Smooth muscle cell (in vitro differentiated cells): ENCODE measurements around the gene RNF157. TPM values are rescaled to one million over a fixed set of nuclear protein-coding genes. Genes with fewer than 3 reads are reported as not detected.

Experiments
- DNase-seq: peaks from one replicate; lab custom pipeline; 2025; ENCODE audit not compliant: unreplicated experiment; lab: John Stamatoyannopoulos, UW
- H2AFZ ChIP-seq: fragments of 200-600 bp; sonication (generic); 2 replicates; pipeline ENCODE4 v1.6.0; 2016; ENCODE audit warnings: antibody characterized with exemption, low read depth, mild to moderate bottlenecking
- H3F3A ChIP-seq: fragments of 200-600 bp; sonication (generic); 2 replicates; pipeline ENCODE4 v1.6.0; 2017; ENCODE audit warnings: antibody characterized with exemption, low read depth
- H3K27ac ChIP-seq: fragments of 200-600 bp; sonication (generic); 2 replicates; pipeline ENCODE4 v1.5.1; 2016; ENCODE audit warnings: low read depth, mild to moderate bottlenecking
- H3K27me3 ChIP-seq: fragments of 200-600 bp; sonication (generic); 2 replicates; pipeline ENCODE4 v1.6.1; 2016; ENCODE audit warnings: low read depth, mild to moderate bottlenecking
- H3K36me3 ChIP-seq: fragments of 200-600 bp; sonication (generic); 2 replicates; pipeline ENCODE4 v1.5.1; 2016; ENCODE audit warnings: low read depth
- H3K4me1 ChIP-seq: fragments of 200-600 bp; sonication (generic); 2 replicates; pipeline ENCODE4 v1.5.1; 2016; ENCODE audit warnings: low read depth
- H3K4me2 ChIP-seq: fragments of 200-600 bp; sonication (generic); 2 replicates; pipeline ENCODE4 v1.6.0; 2016; ENCODE audit warnings: mild to moderate bottlenecking
- H3K4me3 ChIP-seq: fragments of 200-600 bp; sonication (generic); 2 replicates; pipeline ENCODE4 v1.5.1; 2016; ENCODE audit warnings: mild to moderate bottlenecking
- H3K79me2 ChIP-seq: fragments of 200-600 bp; sonication (generic); 2 replicates; pipeline ENCODE4 v1.6.0; 2016; ENCODE audit warnings: low read depth, mild to moderate bottlenecking
- H3K9ac ChIP-seq: fragments of 200-600 bp; sonication (generic); 2 replicates; pipeline ENCODE4 v1.6.0; 2016; ENCODE audit warnings: low read depth
- H3K9me3 ChIP-seq: fragments of 200-600 bp; sonication (generic); replicated peaks from 2 replicates; pipeline ENCODE4 v1.5.1; 2016; ENCODE audit warnings: low read depth
- H4K20me1 ChIP-seq: fragments of 200-600 bp; sonication (generic); 2 replicates; pipeline ENCODE4 v1.6.0; 2016; ENCODE audit warnings: low read depth
- CTCF ChIP-seq: fragments of 200-600 bp; sonication (generic); IDR thresholded peaks from 2 replicates; pipeline ENCODE4 v1.5.1; 2017; ENCODE audit warnings: borderline replicate concordance, mild to moderate bottlenecking, antibody characterized with exemption; ENCODE audit not compliant: insufficient read depth, poor library complexity, severe bottlenecking
- WGBS: methylation state at CpG from one replicate; pipeline ENCODE4 v1.1.7; 2016; ENCODE audit warnings: low lambda C conversion rate; 5-methylcytosine and 5-hydroxymethylcytosine counted together
- polyA plus RNA-seq: library from polyadenylated mRNA; unstranded; fragments of >200 nt; fragmentation: Nextera tagmentation; extraction: Ambion mirVana; gene quantifications from 2 replicates; pipeline ENCODE4 v1.2.1, GENCODE V29; 2016
- total RNA-seq: library from RNA; depleted of rRNA; stranded (reverse); fragments of >200 nt; gene quantifications from 2 replicates; pipeline ENCODE4 v1.2.3, GENCODE V29; 2014

Gene RNF157
- total and polyA plus RNA-seq, 2 experiments from 2014 or later: 0.09 to 0.63 TPM

DNA sequence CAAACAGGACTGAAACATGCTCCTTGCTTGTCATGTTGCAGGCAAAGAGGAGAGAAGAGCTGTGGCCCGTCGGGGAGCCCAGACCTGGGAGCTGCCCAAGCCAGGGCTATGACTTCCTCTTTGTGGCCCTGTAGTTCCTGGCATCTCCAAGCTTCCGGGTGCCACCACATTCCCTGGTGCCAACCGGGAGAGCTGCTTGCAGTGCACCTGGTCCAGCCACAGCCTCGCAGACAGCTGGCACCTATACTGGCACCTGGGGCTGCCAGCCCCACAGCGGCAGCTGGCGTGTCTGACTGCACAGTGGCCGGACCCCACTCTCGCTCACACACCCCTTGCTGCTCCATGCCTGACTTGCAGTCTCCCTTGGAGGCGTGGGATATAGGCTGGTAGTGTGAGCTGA is 62.2 kb downstream of the RNF157 start:
- Histone ChIP-seq H3K27me3 (no peaks in the 10 kb centered on the region), H3K36me3 (no peaks in the 10 kb centered on the region), H3K4me1 (no peaks in the 10 kb centered on the region), H3K9me3 (no peaks in the 10 kb centered on the region), H3K4me2 (no peak overlapping the region), H2AFZ (no peak overlapping the region), H4K20me1 (no peaks in the 10 kb centered on the region), H3K27ac (no peak overlapping the region), H3K79me2 (no peaks in the 10 kb centered on the region), H3F3A (no peaks in the 10 kb centered on the region), H3K4me3 (no peak overlapping the region), H3K9ac (no peak overlapping the region)
- 92% methylated on average over 10 of the region's 10 CpGs for WGBS
- DNase-seq: no peak
- no peak for TF ChIP-seq CTCF

DNA sequence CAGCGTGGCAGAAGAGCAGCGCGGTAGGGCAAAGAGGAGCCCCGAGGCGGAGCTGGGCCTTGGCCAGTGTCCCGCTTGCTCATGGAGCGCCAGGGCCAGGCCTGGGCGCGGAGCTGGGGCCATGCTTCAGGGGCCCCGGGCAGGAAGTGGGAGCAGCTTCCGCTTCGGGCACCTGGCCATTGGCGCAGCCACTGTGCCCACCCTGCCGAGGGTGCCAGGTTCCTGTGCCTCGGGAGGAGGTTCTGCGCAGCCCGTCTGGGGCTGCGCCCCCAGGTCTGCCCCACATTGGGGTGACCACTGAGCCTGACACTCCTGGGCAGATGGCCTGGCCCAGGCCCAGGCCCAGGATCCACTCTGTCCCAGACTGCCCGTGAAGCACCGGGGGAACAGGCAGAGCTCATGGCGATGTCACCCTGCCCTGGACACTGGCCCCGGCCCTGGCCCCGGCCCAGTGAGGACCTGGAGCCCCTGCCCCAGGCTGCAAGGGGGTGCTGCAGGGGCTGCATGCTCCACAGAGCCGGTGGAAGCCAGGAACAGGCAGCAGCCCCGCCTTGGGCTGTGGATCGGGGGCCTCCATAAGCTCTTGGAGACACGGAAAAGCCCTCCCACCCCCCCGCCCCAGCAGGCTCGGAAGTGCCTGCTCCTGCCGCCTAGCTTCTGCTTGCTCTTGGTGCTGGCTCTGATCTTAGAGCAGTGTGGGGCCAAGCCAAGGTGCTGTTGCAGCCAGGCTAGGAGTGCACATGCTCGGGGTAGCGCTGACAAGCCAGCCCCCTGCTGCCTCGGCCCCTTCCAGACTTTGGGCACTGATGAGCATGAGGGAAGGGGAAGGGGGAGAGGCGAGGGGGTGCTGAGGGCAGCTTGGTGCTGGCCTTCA is 63.4 kb downstream of the RNF157 start:
- H3K79me2 ChIP-seq: no peaks in the 10 kb centered on the region
- H3K36me3 ChIP-seq: no peaks in the 10 kb centered on the region
- no peak overlapping the region for H2AFZ ChIP-seq
- H3K9me3 ChIP-seq: no peaks in the 10 kb centered on the region
- no peaks in the 10 kb centered on the region for H3K27me3 ChIP-seq
- no peaks in the 10 kb centered on the region for H3K4me1 ChIP-seq
- TF ChIP-seq CTCF: no peak
- H3K9ac ChIP-seq: no peak overlapping the region
- no peak overlapping the region for H3K4me3 ChIP-seq
- H3K4me2 ChIP-seq: no peak overlapping the region
- 89% methylated on average over 31 of the region's 34 CpGs for WGBS
- no peaks in the 10 kb centered on the region for H4K20me1 ChIP-seq
- no peak for DNase-seq
- no peaks in the 10 kb centered on the region for H3F3A ChIP-seq
- no peak overlapping the region for H3K27ac ChIP-seq

DNA sequence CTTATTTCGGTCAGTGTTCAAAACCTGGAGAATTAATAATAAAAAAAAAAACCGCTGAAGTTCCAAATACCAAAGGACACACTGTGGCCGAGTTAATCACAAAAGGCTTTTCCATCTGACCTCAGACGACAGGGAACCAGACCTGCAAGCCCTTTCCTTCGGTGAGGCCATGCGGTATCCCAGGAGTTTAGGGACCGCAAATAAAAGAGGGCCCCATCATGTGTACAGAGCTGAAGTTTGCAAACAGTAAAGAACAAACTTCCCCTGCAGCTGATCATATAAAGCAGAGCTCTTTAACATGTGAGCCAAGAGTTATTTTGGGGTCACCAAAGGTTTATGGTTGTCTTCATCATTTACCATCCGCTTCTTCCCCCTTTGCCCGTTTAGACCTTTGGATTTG is 66.3 kb downstream of the RNF157 start:
- WGBS: 90% methylated on average over 9 of the region's 9 CpGs
- Histone ChIP-seq H3K79me2 (no peaks in the 10 kb centered on the region), H3K4me2 (no peak overlapping the region), H3F3A (no peaks in the 10 kb centered on the region), H3K9ac (no peak overlapping the region), H3K4me1 (no peaks in the 10 kb centered on the region), H4K20me1 (no peaks in the 10 kb centered on the region), H3K27me3 (no peaks in the 10 kb centered on the region), H3K27ac (no peak overlapping the region), H3K4me3 (no peak overlapping the region), H2AFZ (no peak overlapping the region), H3K36me3 (no peaks in the 10 kb centered on the region), H3K9me3 (no peaks in the 10 kb centered on the region)
- no peak for DNase-seq
- no peak for TF ChIP-seq CTCF

GRCh38 chr17:76173474-76173873 is 66.8 kb downstream of the RNF157 start:
- Histone ChIP-seq H3K36me3 (no peaks in the 10 kb centered on the region), H3K79me2 (no peaks in the 10 kb centered on the region), H3K4me1 (no peaks in the 10 kb centered on the region), H3F3A (no peaks in the 10 kb centered on the region), H3K27ac (no peak overlapping the region), H4K20me1 (no peaks in the 10 kb centered on the region), H3K4me2 (no peak overlapping the region), H3K4me3 (no peak overlapping the region), H3K27me3 (no peaks in the 10 kb centered on the region), H3K9me3 (no peaks in the 10 kb centered on the region), H2AFZ (no peak overlapping the region), H3K9ac (no peak overlapping the region)
- no peak for TF ChIP-seq CTCF
- DNase-seq: no peak
- 94% methylated on average over 11 of the region's 11 CpGs for WGBS
